Mesenteric fat pad (tissue), 1 donor: Measurements from ENCODE around the gene MSMO1. TPM values are rescaled to one million over a fixed set of nuclear protein-coding genes. Genes with fewer than 3 reads are reported as not detected.

Experiments
- DNase-seq: peaks from one replicate; pipeline ENCODE4 v3.0.0-alpha.2; 2020; ENCODE audit warnings: low spot score
- microRNA-seq: library from miRNA; unstranded; fragments of <30 nt; microRNA quantifications from one replicate; pipeline ENCODE4 v1.2.0, GENCODE V29; 2020; ENCODE audit warnings: borderline number of aligned reads
- total RNA-seq: library from RNA; stranded (reverse); fragmentation: NEBNext Ultra II Directional; extraction: Animal tissue kit (Norgen Biotek cat#: 25700); gene quantifications from one replicate; pipeline ENCODE4 v1.2.1, GENCODE V29; 2021
- donor health status: DM: yes; HTN: yes; CAD: no.

The MSMO1 gene
- total RNA-seq, 1 donor from 2014 or later = 13.9 TPM

DNA sequence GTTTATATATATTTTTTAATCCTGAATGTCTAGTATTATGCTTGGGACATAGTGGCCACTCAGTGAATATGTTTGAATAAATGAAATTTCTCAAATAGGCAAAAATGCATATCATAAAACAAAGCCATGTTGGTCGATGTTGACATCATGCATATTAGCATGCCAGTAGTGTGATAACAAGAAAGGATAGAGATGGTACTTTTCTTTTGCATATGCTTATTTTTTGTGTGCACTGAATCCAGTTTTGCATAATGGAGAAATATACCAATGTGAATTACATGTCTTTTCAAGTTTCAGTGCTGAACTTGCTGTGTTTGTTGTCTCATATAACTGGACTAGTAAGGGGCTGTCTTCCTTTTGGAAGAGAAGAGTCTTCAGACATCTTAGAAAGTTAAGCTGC lies 58.9 kb downstream of the MSMO1 start:
- DNase-seq = no peak

DNA sequence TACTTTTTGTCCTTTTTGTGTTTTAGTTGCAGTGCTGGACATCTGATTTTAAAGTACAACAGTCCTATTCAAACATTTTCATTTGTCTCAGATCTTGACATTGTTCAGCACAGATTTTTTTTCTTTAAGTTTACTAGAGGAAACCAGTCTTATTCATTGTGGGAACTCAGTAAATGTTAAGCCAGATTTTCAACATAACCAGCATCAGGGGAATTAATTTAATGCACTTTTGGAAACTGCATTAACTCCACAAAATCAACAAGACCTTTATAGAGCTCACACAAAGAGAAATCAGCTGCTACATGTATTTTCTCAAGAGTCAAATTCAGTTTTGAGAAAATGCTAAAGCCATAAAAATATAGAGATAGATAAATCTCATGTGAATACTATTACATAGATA lies 61.3 kb downstream of the MSMO1 start:
- no peak for DNase-seq

Small RNAs within 50 kb of the gene (microRNA-seq; reads per million reads assigned to microRNA genes)
- not detected for gene MIR578

Other genes starting within 250 kb of the MSMO1 start
- gene TMEM192, start 214.8 kb upstream of the MSMO1 start, total RNA-seq = 27.6 TPM
- 30.8 TPM for gene KLHL2, start 120.1 kb upstream of the MSMO1 start, total RNA-seq
- gene CPE, start 51.3 kb downstream of the MSMO1 start, total RNA-seq = 90.4 TPM